GM19467 (cell line): ENCODE measurements around the gene AREG.
"Not testable (repeated sequence)": the region's sequence is repeated elsewhere in the genome, so short reads cannot be mapped to it uniquely, and the experiment has no call there.

ENCODE experiments used
- ATAC-seq: cut with Tn5 transposase; IDR thresholded peaks from one replicate; pipeline ENCODE4 v1.9.1; 2021; ENCODE audit warnings: mild to moderate bottlenecking, moderate library complexity; ENCODE audit not compliant: unreplicated experiment

Gene AREG

GRCh38 chr4:74444891-74445642, at the start of gene AREG:
Gene AREG (plus strand): TSS chr4:74445136. CDS start chr4:74445346, 210 bp downstream.
- ATAC-seq: peak; percentile 93

- no peak for ATAC-seq
These were observed 49.3 kb upstream of the AREG start for GRCh38 chr4:74395633-74396032.

- no peak for ATAC-seq
These were observed 47.0 kb upstream of the AREG start for GRCh38 chr4:74397748-74398426.

- ATAC-seq: not testable (repeated sequence)
These were observed 45.9 kb upstream of the AREG start for GRCh38 chr4:74398894-74399589.

GRCh38 chr4:74400395-74400794, 44.5 kb upstream of the AREG start:
- ATAC-seq: no peak

- ATAC-seq: peak; percentile 97
These were observed 42.1 kb upstream of the AREG start for GRCh38 chr4:74402692-74403456.

- ATAC-seq: no peak
These were observed 37.0 kb upstream of the AREG start for GRCh38 chr4:74407891-74408290.

GRCh38 chr4:74408639-74409038, 36.3 kb upstream of the AREG start:
- no peak for ATAC-seq

- no peak for ATAC-seq
These were observed 34.7 kb upstream of the AREG start for GRCh38 chr4:74410272-74410671.

- no peak for ATAC-seq
These were observed 32.7 kb upstream of the AREG start for GRCh38 chr4:74412225-74412624.

- no peak for ATAC-seq
These were observed 31.7 kb upstream of the AREG start for GRCh38 chr4:74413265-74413664.

GRCh38 chr4:74414149-74414809, 30.7 kb upstream of the AREG start:
- ATAC-seq: no peak

- ATAC-seq: no peak
These were observed 29.2 kb upstream of the AREG start for GRCh38 chr4:74415602-74416300.

GRCh38 chr4:74418063-74418670, 26.8 kb upstream of the AREG start:
- ATAC-seq: no peak

GRCh38 chr4:74420863-74421262, 24.1 kb upstream of the AREG start:
- ATAC-seq: no peak

- no peak for ATAC-seq
These were observed 21.8 kb upstream of the AREG start for GRCh38 chr4:74423104-74423503.

GRCh38 chr4:74424111-74424510, 20.8 kb upstream of the AREG start:
- no peak for ATAC-seq

- ATAC-seq: no peak
These were observed 18.8 kb upstream of the AREG start for GRCh38 chr4:74426101-74426500.

GRCh38 chr4:74428276-74428675, 16.7 kb upstream of the AREG start:
- no peak for ATAC-seq
